ENCODE results near the gene SLIT1.

The SLIT1 gene

DNA sequence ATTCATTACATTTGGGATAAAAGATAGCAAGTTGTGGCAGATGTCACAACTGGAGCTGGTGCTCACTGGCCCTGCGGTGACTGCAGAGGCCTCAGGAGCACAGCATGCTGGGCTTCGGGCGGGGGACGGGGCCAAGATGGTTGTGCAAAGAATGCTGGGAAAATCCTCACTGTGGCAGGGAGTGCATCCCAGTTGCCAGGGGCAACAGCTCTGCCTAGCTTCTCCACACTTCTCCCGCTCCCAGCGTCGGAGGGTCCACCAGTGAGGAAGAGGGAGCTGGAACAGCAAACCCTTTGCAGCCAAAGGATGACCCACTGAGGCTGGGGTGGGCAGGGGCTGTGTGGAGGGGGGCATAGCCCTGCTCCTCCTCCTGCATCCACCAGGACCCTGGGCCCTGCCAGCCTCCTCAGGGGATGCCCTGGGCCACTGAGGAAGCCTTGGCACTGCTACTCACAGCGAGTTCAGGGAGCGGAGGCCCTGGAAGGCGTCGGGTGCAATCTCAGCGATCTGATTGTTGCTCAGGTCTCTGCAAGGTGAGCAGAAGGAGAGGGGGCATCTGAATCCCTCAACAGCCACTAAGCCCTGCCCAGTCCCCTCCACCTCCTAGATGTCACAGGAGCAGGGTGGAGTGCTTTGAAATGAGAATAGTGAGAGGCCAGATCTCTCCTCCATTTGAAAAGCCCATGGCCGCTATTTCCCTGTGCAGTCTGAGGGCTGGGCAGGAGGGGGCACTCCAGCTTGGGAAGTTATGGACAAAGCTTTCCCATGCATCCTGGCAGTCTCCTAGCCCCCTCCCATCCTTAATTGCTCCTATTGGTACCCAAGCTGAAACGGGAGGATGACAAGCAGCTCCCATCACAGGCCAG lies 126.5 kb downstream of the SLIT1 start:
- Histone ChIP-seq H3K4me1 (no peaks in the 10 kb centered on the region), H3K27me3 (no peaks in the 10 kb centered on the region), H3K4me3 (no peak overlapping the region), H3K4me2 (no peak overlapping the region), H3K9ac (no peak overlapping the region), H3K36me3 (no peaks in the 10 kb centered on the region), H4K20me1 (no peaks in the 10 kb centered on the region), H3K9me3 (no peaks in the 10 kb centered on the region), H3K27ac (no peak overlapping the region)
- TF ChIP-seq Cebpa-rat (IDR thresholded peaks at IDR 0.05), result no peak

GRCh38 chr10:97058521-97058920 lies 127.2 kb downstream of the SLIT1 start:
- Histone ChIP-seq H3K36me3 (no peaks in the 10 kb centered on the region), H3K4me2 (no peak overlapping the region), H3K27me3 (no peaks in the 10 kb centered on the region), H3K9me3 (no peaks in the 10 kb centered on the region), H3K9ac (no peak overlapping the region), H4K20me1 (no peaks in the 10 kb centered on the region), H3K4me3 (no peak overlapping the region), H3K4me1 (peaks cover 2% of the 10 kb centered on the region), H3K27ac (no peak overlapping the region)
- TF ChIP-seq Cebpa-rat (IDR thresholded peaks at IDR 0.05), result no peak

- Histone ChIP-seq H3K4me2 (no peak overlapping the region), H4K20me1 (no peaks in the 10 kb centered on the region), H3K4me1 (peaks cover 9% of the 10 kb centered on the region), H3K27me3 (no peaks in the 10 kb centered on the region), H3K9ac (no peak overlapping the region), H3K36me3 (no peaks in the 10 kb centered on the region), H3K4me3 (no peak overlapping the region), H3K27ac (no peak overlapping the region), H3K9me3 (no peaks in the 10 kb centered on the region)
- TF ChIP-seq Cebpa-rat (IDR thresholded peaks at IDR 0.05), result no peak
These were observed 128.1 kb downstream of the SLIT1 start for GRCh38 chr10:97057491-97058235.

GRCh38 chr10:97056003-97056630 lies 129.6 kb downstream of the SLIT1 start:
- peaks cover 5% of the 10 kb centered on the region for H3K9me3 ChIP-seq
- peaks cover 9% of the 10 kb centered on the region for H3K4me1 ChIP-seq
- no peak overlapping the region for H3K27ac ChIP-seq
- H3K36me3 ChIP-seq, result no peaks in the 10 kb centered on the region
- no peak overlapping the region for H3K9ac ChIP-seq
- no peaks in the 10 kb centered on the region for H4K20me1 ChIP-seq
- no peak overlapping the region for H3K4me3 ChIP-seq
- TF ChIP-seq Cebpa-rat (IDR thresholded peaks at IDR 0.05), result no peak
- H3K4me2 ChIP-seq, result no peak overlapping the region
- no peaks in the 10 kb centered on the region for H3K27me3 ChIP-seq

DNA sequence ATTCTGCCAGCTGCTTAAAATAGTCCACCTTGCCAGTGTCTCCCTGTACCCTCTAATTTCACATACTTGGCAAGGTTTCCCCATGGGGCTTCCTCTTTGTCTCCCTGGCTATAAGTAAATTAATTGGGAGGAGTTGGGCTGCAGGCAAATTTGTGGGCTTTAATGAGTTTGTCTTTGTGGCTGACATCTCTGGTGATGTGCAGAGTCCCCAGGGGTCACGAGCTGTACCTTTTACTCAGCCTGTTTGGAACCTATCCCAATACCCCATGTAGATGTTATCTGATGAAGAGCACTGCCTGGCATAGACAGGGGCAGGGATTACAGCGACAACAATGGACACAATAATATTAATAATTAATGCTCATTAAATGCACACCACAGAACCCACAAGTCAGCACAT lies 132.5 kb downstream of the SLIT1 start:
- Histone ChIP-seq H3K36me3 (no peaks in the 10 kb centered on the region), H3K9ac (no peak overlapping the region), H4K20me1 (no peaks in the 10 kb centered on the region), H3K4me2 (peak overlapping the region; percentile 22), H3K27me3 (no peaks in the 10 kb centered on the region), H3K4me3 (no peak overlapping the region), H3K9me3 (peaks cover 9% of the 10 kb centered on the region), H3K4me1 (peaks cover 14% of the 10 kb centered on the region), H3K27ac (no peak overlapping the region)
- no peak for TF ChIP-seq Cebpa-rat (IDR thresholded peaks at IDR 0.05)

DNA sequence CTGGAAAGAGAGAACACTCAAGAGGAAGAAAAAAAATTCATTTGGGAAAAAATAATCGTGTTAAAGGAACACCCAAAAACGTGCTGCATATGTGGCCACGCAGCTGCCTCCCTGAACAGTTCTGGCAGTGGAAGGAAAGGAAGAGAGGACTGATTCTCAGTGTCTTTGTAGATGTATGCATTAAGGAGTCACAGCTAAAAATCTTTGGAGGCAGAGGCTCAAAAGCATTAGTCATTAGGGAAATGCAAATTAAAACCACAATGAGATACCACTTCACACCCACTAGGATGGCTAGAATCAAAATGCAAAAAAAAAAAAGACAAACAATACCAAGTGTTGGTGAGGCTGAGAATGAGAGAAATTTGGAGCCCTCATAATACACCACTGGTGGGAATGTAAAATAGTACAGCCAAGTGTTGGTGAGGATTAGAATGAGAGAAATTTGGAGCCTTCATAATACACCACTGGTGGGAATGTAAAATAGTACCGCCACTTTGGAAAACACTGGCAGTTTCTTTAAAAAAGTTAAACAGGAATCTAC lies 134.7 kb downstream of the SLIT1 start:
- no peaks in the 10 kb centered on the region for H3K27me3 ChIP-seq
- peaks cover 9% of the 10 kb centered on the region for H3K9me3 ChIP-seq
- H3K4me2 ChIP-seq, result no peak overlapping the region
- H3K36me3 ChIP-seq, result no peaks in the 10 kb centered on the region
- H3K4me3 ChIP-seq, result no peak overlapping the region
- H3K9ac ChIP-seq, result no peak overlapping the region
- peaks cover 14% of the 10 kb centered on the region for H3K4me1 ChIP-seq
- no peaks in the 10 kb centered on the region for H4K20me1 ChIP-seq
- TF ChIP-seq Cebpa-rat (IDR thresholded peaks at IDR 0.05), result no peak
- H3K27ac ChIP-seq, result no peak overlapping the region

DNA sequence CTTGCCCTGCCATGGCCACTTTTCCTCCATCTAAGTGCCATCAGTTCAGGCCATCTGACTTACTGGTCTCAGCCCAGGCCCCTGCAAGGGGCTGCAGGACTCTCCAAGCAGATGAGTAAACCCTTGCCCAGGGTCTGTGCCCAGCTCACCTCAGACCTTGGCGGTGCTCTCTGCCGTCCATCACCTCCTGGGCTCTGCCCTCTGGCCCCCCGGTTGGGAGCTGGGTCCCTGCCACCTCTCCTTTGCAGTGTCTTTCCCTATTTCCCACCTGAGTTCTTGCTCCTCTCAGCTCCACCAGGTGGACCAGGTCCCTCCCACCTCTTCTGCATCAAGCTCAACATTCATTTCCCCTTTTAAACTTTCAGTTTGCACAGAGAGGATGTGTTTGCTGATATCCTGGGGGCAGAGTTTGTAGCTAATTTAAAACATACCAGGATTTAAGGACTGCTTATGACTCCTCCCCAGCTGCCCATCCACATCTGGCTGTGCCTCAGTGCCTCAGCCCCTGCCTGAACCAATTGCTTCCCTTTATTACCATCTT lies 135.5 kb downstream of the SLIT1 start:
- TF ChIP-seq Cebpa-rat (IDR thresholded peaks at IDR 0.05), result no peak
- Histone ChIP-seq H3K4me3 (no peak overlapping the region), H3K36me3 (no peaks in the 10 kb centered on the region), H3K4me2 (no peak overlapping the region), H3K27ac (no peak overlapping the region), H3K9ac (no peak overlapping the region), H3K9me3 (peaks cover 9% of the 10 kb centered on the region), H3K4me1 (peaks cover 14% of the 10 kb centered on the region), H4K20me1 (no peaks in the 10 kb centered on the region), H3K27me3 (no peaks in the 10 kb centered on the region)

- Histone ChIP-seq H3K9me3 (peaks cover 9% of the 10 kb centered on the region), H3K4me1 (peaks cover 14% of the 10 kb centered on the region), H3K36me3 (no peaks in the 10 kb centered on the region), H3K4me3 (no peak overlapping the region), H4K20me1 (no peaks in the 10 kb centered on the region), H3K27me3 (no peaks in the 10 kb centered on the region), H3K4me2 (no peak overlapping the region), H3K9ac (no peak overlapping the region), H3K27ac (no peak overlapping the region)
- no peak for TF ChIP-seq Cebpa-rat (IDR thresholded peaks at IDR 0.05)
These were observed 136.1 kb downstream of the SLIT1 start for GRCh38 chr10:97049670-97050069.

DNA sequence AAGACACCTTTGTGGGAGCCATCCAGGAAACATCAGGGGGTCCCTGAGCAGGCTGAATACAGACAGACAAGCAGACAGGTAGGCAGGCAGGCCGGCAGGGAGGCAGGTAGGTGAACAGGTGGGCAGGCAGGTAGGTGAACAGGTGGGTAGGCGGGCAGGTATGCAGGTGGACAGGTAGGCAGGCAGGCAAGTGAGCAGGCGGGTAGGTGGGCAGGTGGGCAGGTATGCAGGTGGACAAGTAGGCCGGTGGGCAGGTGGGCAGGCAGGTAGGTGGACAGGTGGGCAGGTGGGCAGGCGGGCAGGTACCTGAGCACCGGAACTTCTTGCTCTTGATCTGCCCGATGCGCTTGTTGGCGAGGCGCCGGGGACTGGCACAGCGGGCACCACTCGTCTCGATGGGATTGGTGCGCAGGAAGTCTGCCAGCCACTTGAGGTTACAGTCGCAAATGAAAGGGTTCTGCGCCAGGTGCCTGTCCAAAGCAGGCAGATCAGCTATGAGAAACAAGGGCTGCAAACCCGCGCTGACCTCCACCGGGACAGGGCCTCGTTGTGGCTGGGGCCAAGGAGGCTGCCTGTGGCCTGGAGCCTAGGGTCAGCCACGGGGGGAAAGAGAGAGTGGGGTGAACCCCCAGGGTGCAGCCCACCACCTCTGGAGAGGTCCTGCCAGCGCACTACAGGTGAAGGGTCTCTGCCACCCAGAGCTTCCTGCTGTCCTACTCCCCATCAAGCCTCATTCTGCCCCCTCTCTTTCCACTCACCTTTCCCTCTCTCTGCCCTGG lies 136.9 kb downstream of the SLIT1 start:
- Histone ChIP-seq H3K9me3 (peaks cover 9% of the 10 kb centered on the region), H3K27ac (no peak overlapping the region), H3K27me3 (no peaks in the 10 kb centered on the region), H3K4me1 (peaks cover 14% of the 10 kb centered on the region), H4K20me1 (no peaks in the 10 kb centered on the region), H3K4me3 (no peak overlapping the region), H3K36me3 (no peaks in the 10 kb centered on the region), H3K9ac (no peak overlapping the region), H3K4me2 (no peak overlapping the region)
- TF ChIP-seq Cebpa-rat (IDR thresholded peaks at IDR 0.05), result no peak
